ENCODE measurements around the gene TP53I11. TPM values are rescaled to one million over a fixed set of nuclear protein-coding genes. Genes with fewer than 3 reads are reported as not detected.
A peak's percentile ranks its signal among the peaks of the same experiment; 100 is the strongest.

TP53I11 gene
- total RNA-seq, 2 donors from 2014 or later = 21.8 to 91.0 TPM

- peak in 1 of 4 donors; percentile 25 for DNase-seq
- TF ChIP-seq POLR2A (IDR thresholded peaks at IDR 0.05) = no peak
- peak in 1 of 7 experiments; percentile 14 for TF ChIP-seq CTCF (IDR thresholded peaks at IDR 0.05)
Measured at GRCh38 chr11:44994753-44995152, 44.1 kb upstream of the TP53I11 start.

GRCh38 chr11:44993971-44994704 lies 43.5 kb upstream of the TP53I11 start:
- Histone ChIP-seq H3K36me3 (replicated peaks in 1 of 2; ENCODE audit: insufficient read depth in 1 of 2, low read depth in 2 of 2) (no peaks in the 10 kb centered on the region), H3K4me1 (peaks cover 79% of the 10 kb centered on the region), H3K9me3 (no peaks in the 10 kb centered on the region), H3K27me3 (no peaks in the 10 kb centered on the region), H3K4me3 (no peak overlapping the region), H3K27ac (peak overlapping the region; percentile 76 to 88 (median 83))
- WGBS, 2 donors = 16 to 23% methylated on average over 10 of the region's 10 CpGs
- DNase-seq (peak; percentile 79 to 89 (median 86)), ATAC-seq (peak; percentile 73)
- TF ChIP-seq POLR2A (IDR thresholded peaks at IDR 0.05) = peak in 2 of 3 donors; percentile 42 to 53
- no peak for TF ChIP-seq CTCF (IDR thresholded peaks at IDR 0.05)
- intact Hi-C loops (cut with DNase I) = no loop called here

More at GRCh38 chr11:44994753-44995152, 44.1 kb upstream of the TP53I11 start:
- H3K9me3 ChIP-seq = no peaks in the 10 kb centered on the region
- H3K27me3 ChIP-seq = no peaks in the 10 kb centered on the region
- H3K27ac ChIP-seq = peak overlapping the region; percentile 76 to 88 (median 83)
- H3K4me3 ChIP-seq = no peak overlapping the region
- 61 to 69% methylated on average over 3 to 4 of the region's 5 CpGs for WGBS, 2 donors
- H3K4me1 ChIP-seq = peaks cover 72% of the 10 kb centered on the region
- no peaks in the 10 kb centered on the region for H3K36me3 ChIP-seq (replicated peaks in 1 of 2; ENCODE audit: insufficient read depth in 1 of 2, low read depth in 2 of 2)
- intact Hi-C loops (cut with DNase I) = no loop called here
- no peak for ATAC-seq

- Histone ChIP-seq H3K4me3 (no peak overlapping the region), H3K27me3 (no peaks in the 10 kb centered on the region), H3K4me1 (peaks cover 72% of the 10 kb centered on the region), H3K36me3 (replicated peaks in 1 of 2; ENCODE audit: insufficient read depth in 1 of 2, low read depth in 2 of 2) (no peaks in the 10 kb centered on the region), H3K27ac (peak overlapping the region; percentile 33 to 88 (median 76)), H3K9me3 (no peaks in the 10 kb centered on the region)
- no peak for ATAC-seq
- intact Hi-C loops (cut with DNase I) = no loop called here
- 42 to 50% methylated on average over 4 of the region's 4 CpGs for WGBS, 2 donors
- DNase-seq = no peak
- TF ChIP-seq CTCF (IDR thresholded peaks at IDR 0.05) (no peak), POLR2A (IDR thresholded peaks at IDR 0.05) (no peak)
Measured at GRCh38 chr11:44992774-44993173, 42.1 kb upstream of the TP53I11 start.

GRCh38 chr11:44992181-44992582 lies 41.5 kb upstream of the TP53I11 start:
- intact Hi-C loops (cut with DNase I) = no loop called here
- peak; percentile 85 to 93 (median 91) for DNase-seq
- no peaks in the 10 kb centered on the region for H3K27me3 ChIP-seq
- H3K36me3 ChIP-seq (replicated peaks in 1 of 2; ENCODE audit: insufficient read depth in 1 of 2, low read depth in 2 of 2) = no peaks in the 10 kb centered on the region
- peak overlapping the region; percentile 33 to 88 (median 76) for H3K27ac ChIP-seq
- 7 to 14% methylated on average over 2 to 3 of the region's 3 CpGs for WGBS, 2 donors
- H3K4me3 ChIP-seq = no peak overlapping the region
- peak; percentile 63 for ATAC-seq
- no peaks in the 10 kb centered on the region for H3K9me3 ChIP-seq
- peaks cover 66% of the 10 kb centered on the region for H3K4me1 ChIP-seq
- TF ChIP-seq POLR2A (IDR thresholded peaks at IDR 0.05) (peak in 2 of 3 donors; percentile 23 to 32), CTCF (IDR thresholded peaks at IDR 0.05) (no peak)

All from body of pancreas (tissue), 4 donors.